ENCODE measurements around the gene RHBDF2. TPM values are rescaled to one million over a fixed set of nuclear protein-coding genes. Genes with fewer than 3 reads are reported as not detected.

The RHBDF2 gene
- polyA plus RNA-seq, 3 donors = 36.9 to 124 (median 68.6) TPM

DNA sequence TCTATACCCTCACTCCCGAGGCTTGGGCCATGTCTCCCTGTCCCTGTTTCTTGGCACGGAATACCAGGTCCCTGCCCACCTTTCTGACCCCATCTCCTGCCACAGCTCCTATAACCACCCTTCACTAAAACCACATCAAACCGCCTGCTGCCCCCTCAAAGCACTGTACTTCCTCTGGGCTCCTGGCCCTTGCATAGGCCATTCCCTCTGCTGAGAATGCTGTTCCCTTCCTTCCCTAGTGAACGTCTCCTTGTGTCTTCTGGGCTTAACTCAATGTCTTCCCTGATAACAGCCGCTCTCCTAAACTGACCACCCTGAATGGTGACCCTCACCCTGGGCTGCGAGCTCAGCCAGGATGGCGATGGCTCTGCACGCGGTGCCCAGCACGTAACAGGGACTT, 23.1 kb downstream of the RHBDF2 start:
- no peak overlapping the region for H3K4me2 ChIP-seq (replicated peaks; ENCODE audit: extremely low read depth, low read length, poor library complexity, severe bottlenecking)
- H3K36me3 ChIP-seq (replicated peaks in 1 of 2; ENCODE audit: control insufficient read depth in 1 of 2, insufficient read depth in 2 of 2, low read length in 2 of 2) = peaks cover 64 to 76% of the 10 kb centered on the region in 2 donors
- peak overlapping the region in 2 of 7 donors; percentile 66 to 84 for H3K27ac Mint-ChIP-seq
- no peak for TF ChIP-seq CTCF (IDR thresholded peaks at IDR 0.05)
- peaks cover 33% of the 10 kb centered on the region for H3K4me1 Mint-ChIP-seq
- DNase-seq = no peak
- peaks cover 0 to 2% (median 0%) of the 10 kb centered on the region in 7 donors for H3K9me3 Mint-ChIP-seq
- peaks cover 38 to 39% of the 10 kb centered on the region in 2 donors for H3K4me1 ChIP-seq (ENCODE audit: control insufficient read depth in 1 of 2, insufficient read depth in 2 of 2, low read length in 2 of 2)
- H3K27ac ChIP-seq (ENCODE audit: low read depth in 1 of 2, low read length in 2 of 2) = no peak overlapping the region
- no peak overlapping the region for H2AFZ ChIP-seq (ENCODE audit: insufficient read depth, low read depth, low read length, poor library complexity, severe bottlenecking)
- H3K27me3 ChIP-seq (ENCODE audit: control insufficient read depth in 2 of 2, insufficient read depth in 2 of 2, low read length in 2 of 2) = no peaks in the 10 kb centered on the region
- H3K9ac ChIP-seq (ENCODE audit: insufficient read depth, low read length, poor library complexity, severe bottlenecking) = no peak overlapping the region
- WGBS (ENCODE audit: insufficient coverage) = 96% methylated on average over 10 of the region's 10 CpGs
- H3K4me3 ChIP-seq (replicated peaks in 1 of 3; ENCODE audit: low read depth in 2 of 3, low read length in 3 of 3) = no peak overlapping the region
- no peak overlapping the region for H3K4me3 Mint-ChIP-seq
- H4K20me1 ChIP-seq (ENCODE audit: insufficient read depth, low read length) = peaks cover 7% of the 10 kb centered on the region
- H3K36me3 Mint-ChIP-seq = peaks cover 72 to 86% of the 10 kb centered on the region in 2 donors
- intact Hi-C loops (cut with micrococcal nuclease) = no loop called here
- H3K79me2 ChIP-seq (ENCODE audit: insufficient read depth, low read length) = peaks cover 8% of the 10 kb centered on the region
- H3K27me3 Mint-ChIP-seq (ENCODE audit: low read depth in 3 of 3) = peaks cover 0 to 5% (median 0%) of the 10 kb centered on the region in 3 donors
- no peaks in the 10 kb centered on the region for H3K9me3 ChIP-seq (replicated peaks in 1 of 2; ENCODE audit: control insufficient read depth in 1 of 2, insufficient read depth in 1 of 2, low read length in 2 of 2)

DNA sequence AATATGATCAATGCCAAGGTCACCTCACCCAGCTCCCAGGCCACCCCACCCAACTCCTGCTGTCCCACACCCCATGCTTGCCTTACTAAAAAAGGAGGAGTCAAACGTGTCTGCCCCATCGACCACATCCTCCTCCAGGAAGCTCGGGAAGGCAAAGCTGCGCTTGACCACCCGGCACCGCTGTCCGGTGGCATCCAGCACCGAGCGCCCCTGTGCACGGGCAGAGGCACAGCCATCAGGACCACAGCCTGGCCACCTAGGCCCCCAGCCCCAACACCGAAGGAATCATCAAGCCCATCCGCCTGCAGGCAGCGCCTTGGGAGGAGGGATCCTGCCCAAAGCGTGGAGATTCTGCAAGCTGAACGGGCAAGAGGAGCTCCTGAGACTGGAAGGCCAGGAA, 23.6 kb downstream of the RHBDF2 start:
- no peak for DNase-seq
- Histone ChIP-seq H3K4me1 (ENCODE audit: control insufficient read depth in 1 of 2, insufficient read depth in 2 of 2, low read length in 2 of 2) (peaks cover 33 to 34% of the 10 kb centered on the region in 2 donors), H3K27me3 (ENCODE audit: control insufficient read depth in 2 of 2, insufficient read depth in 2 of 2, low read length in 2 of 2) (no peaks in the 10 kb centered on the region), H3K9ac (ENCODE audit: insufficient read depth, low read length, poor library complexity, severe bottlenecking) (no peak overlapping the region), H3K27ac (ENCODE audit: low read depth in 1 of 2, low read length in 2 of 2) (no peak overlapping the region), H2AFZ (ENCODE audit: insufficient read depth, low read depth, low read length, poor library complexity, severe bottlenecking) (no peak overlapping the region), H4K20me1 (ENCODE audit: insufficient read depth, low read length) (peaks cover 7% of the 10 kb centered on the region), H3K4me2 (replicated peaks; ENCODE audit: extremely low read depth, low read length, poor library complexity, severe bottlenecking) (no peak overlapping the region), H3K9me3 (replicated peaks in 1 of 2; ENCODE audit: control insufficient read depth in 1 of 2, insufficient read depth in 1 of 2, low read length in 2 of 2) (no peaks in the 10 kb centered on the region), H3K36me3 (replicated peaks in 1 of 2; ENCODE audit: control insufficient read depth in 1 of 2, insufficient read depth in 2 of 2, low read length in 2 of 2) (peaks cover 69 to 81% of the 10 kb centered on the region in 2 donors), H3K79me2 (ENCODE audit: insufficient read depth, low read length) (peaks cover 8% of the 10 kb centered on the region), H3K4me3 (replicated peaks in 1 of 3; ENCODE audit: low read depth in 2 of 3, low read length in 3 of 3) (no peak overlapping the region)
- H3K36me3 Mint-ChIP-seq = peaks cover 77 to 91% of the 10 kb centered on the region in 2 donors
- peaks cover 0 to 2% (median 0%) of the 10 kb centered on the region in 7 donors for H3K9me3 Mint-ChIP-seq
- peak overlapping the region in 1 of 7 donors; percentile 14 for H3K27ac Mint-ChIP-seq
- no peak for TF ChIP-seq CTCF (IDR thresholded peaks at IDR 0.05)
- 92% methylated on average over 12 of the region's 15 CpGs for WGBS (ENCODE audit: insufficient coverage)
- H3K4me1 Mint-ChIP-seq = peaks cover 29% of the 10 kb centered on the region
- peaks cover 0 to 5% (median 0%) of the 10 kb centered on the region in 3 donors for H3K27me3 Mint-ChIP-seq (ENCODE audit: low read depth in 3 of 3)
- intact Hi-C loops (cut with micrococcal nuclease) = no loop called here
- H3K4me3 Mint-ChIP-seq = no peak overlapping the region
